GM21723 (cell line): ENCODE measurements around the gene MACROD2.

Experiments
- ATAC-seq: cut with Tn5 transposase; IDR thresholded peaks from one replicate; pipeline ENCODE4 v1.9.1; 2021; ENCODE audit warnings: mild to moderate bottlenecking, moderate library complexity; ENCODE audit not compliant: unreplicated experiment

Gene MACROD2

GRCh38 chr20:14838663-14839628 is 843.6 kb downstream of the MACROD2 start:
- ATAC-seq = peak; percentile 91

GRCh38 chr20:14845199-14846160 is 850.2 kb downstream of the MACROD2 start:
- ATAC-seq = no peak

- ATAC-seq = no peak
Measured at GRCh38 chr20:14848806-14849205, 853.5 kb downstream of the MACROD2 start.

DNA sequence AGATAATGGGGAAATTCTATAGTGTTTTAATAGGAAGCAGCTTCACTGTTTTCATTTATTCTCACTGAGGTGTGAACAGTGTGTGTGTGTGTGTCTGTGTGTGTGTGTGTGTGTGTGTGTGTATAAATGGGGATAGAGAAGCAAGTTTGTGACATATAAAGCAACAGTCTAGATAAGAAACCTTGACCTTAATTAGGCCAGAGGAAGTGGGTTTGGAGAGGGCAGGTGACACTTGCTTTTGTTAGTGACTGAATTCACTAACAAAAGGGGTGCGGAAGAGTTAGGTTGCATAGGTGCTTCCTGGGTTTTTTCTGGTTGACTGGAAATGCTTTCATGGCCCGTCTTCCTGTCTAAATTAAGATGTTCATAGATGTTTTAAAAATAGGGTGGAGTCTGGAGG is 857.8 kb downstream of the MACROD2 start:
- ATAC-seq = no peak

GRCh38 chr20:14855171-14855570 is 859.9 kb downstream of the MACROD2 start:
- no peak for ATAC-seq

- no peak for ATAC-seq
Measured at GRCh38 chr20:14859627-14860026, 864.3 kb downstream of the MACROD2 start.

DNA sequence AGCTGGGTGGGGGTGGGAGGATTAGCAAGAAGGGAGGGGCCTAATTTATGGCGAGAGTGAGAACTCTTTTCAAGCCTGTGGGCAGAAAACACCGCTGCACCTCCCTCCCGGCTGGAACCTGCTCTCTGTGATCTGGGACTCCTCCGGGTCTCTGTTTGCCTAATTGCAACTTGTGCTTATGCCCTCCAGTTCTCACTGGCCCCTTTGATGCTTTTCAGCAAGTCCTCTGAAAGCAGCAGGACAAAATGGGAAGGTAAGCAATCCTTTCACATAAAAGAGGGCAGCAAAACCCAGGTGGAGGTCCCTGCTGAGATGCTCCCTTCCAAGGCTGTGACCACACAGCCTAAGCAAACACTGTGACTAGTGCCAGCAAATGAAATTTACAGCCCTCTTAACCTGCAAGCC is 865.1 kb downstream of the MACROD2 start:
- ATAC-seq = peak; percentile 58

- no peak for ATAC-seq
Measured at GRCh38 chr20:14861028-14861699, 865.8 kb downstream of the MACROD2 start.

DNA sequence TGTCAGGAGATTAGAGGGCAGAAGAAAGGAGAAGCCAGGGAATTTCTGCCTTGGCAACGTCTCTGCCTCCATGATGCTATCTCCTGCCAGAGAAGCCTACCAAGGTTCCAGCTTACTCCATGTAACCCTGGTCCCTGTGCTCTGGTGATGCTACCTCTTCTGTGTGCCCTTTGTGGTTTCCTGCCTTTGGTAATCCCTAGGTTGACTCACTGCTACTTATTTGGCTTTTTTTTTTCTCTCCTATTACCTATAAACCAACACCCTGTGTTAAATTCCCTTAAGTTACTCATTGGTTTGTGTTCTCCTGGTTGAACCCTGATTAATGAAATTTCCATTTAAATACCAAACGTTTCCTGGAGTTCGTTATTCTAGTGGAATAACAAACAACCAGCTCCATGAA is 869.9 kb downstream of the MACROD2 start:
- no peak for ATAC-seq

DNA sequence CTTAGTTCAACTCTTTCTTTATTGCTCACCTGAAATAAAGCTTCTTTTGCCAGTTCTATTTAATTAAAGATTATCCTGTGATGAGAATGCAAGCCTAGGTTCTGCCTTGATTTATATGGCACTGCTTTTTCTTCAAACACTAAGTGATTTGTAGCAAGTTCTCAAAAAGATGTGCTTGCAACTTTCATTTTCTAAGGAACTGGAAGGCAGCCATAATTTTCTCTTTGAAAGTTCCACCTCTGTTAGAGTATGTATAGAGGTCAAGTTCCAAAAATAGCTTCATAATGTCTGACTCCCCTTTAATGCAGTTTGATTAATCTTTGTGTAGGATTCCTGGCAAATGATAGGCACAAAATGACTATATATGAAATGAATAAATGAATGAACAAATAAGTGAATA is 870.4 kb downstream of the MACROD2 start:
- no peak for ATAC-seq

DNA sequence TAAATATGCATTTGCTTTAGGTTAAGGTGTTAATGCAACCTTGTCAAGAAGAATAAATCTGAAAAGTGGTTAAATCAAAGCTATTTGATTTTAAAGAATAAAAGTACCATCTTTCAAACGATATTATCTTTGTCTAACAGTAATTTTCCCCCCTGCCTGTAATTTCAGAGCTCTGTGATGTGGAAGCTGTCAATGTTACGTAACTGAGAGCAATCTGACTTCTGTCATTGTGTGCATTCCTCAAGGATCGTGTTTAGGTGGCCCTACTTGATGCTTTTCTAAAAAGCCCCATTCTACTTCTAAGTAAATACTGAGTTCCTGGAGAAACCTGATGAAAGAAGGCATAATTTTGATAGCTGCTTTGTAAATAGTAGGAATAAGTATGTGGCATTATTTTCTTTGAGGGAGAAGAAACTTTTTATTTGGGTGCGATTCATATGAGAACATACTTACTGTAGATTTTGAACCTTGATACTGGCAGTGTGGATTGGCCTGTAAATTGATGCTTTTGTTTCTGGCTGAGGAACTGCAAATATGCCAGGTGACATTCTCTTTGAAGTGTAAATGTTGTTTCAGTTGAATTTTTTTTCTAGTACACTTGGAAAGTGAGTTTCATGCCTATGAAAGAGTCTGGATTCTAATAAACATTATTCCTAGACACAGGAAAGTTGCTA is 871.7 kb downstream of the MACROD2 start:
- ATAC-seq = no peak

DNA sequence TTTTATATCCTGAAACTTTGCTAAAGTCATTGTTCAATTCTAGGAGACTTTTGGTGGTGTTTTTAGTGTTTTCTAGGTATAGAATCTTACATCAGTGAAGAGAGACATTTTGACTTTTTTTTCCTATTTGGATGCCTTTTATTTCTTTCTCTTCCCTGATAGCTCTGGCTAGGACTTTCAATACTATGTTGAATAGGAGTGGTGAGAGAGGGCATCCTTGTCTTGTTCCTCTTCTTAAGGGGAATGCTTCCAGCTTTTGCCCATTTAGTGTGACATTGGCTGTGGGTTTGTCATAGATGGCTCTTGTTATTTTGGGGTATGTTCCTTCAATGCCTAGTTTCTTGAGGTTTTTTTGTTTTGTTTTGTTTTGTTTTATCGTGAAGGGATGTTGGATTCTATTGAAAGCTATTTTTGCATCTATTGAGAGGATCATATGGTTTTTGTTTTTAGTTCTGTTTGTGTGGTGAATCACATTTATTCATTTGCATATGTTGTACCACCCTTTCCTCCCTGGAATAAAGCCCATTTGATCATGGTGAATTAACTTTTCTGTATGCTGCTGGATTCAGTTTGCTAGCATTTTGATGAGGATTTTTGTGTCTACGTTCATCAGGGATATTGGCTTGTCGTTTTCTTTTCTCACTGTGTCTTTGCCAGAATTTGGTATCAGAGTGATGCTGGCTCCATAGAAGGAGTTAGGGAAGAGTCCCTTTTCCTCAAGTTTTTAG is 882.1 kb downstream of the MACROD2 start:
- no peak for ATAC-seq

GRCh38 chr20:14878676-14879019 is 883.3 kb downstream of the MACROD2 start:
- ATAC-seq = no peak

DNA sequence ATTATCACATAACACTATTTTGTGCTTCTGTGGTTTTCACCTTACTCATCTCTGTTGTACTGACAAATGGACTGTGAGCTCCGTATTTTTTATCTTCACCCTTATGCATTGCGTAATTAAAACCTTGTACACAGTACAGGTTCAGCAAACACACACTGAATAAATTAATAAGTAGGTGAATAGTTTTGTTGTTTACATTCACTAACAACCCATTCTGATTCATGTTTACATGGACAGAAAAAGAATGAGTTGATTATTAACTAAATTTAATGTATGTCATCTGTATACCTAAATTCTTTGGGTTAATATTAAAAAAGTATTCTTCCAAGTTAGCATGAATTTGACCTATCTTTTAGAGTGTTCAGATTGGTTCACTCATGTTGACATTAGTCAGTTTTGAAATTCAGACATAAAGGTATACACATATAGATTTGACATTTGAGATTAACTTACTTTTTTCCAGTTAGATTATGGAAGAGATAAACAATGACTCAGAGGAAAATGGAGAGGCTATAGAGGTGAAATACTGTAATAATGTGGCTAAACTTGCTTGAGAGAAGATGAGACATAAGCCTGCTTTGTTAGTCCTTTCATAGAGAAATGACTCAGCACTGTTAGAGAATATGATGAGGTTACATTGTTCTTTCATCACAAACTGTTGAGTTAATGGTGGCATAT is 883.8 kb downstream of the MACROD2 start:
- ATAC-seq = peak; percentile 61

DNA sequence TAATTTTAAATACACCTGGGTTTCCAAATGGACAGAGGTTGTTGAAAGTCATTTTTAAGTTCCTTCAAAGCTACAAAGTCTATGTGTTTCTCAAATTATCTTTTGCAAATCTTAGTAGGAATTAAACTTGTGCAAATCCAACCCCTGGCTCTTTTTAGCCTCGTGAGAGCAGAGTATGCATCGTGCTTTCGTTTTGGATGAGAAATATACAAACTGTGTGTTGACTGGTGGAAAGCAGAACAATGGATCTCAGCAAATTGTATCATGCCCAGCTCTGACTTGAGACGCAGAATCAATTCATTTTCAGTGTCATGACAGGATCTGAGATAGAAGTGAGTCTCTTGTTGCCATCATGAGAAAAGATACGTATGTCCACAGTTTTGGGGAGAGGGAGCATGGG is 884.5 kb downstream of the MACROD2 start:
- ATAC-seq = no peak

DNA sequence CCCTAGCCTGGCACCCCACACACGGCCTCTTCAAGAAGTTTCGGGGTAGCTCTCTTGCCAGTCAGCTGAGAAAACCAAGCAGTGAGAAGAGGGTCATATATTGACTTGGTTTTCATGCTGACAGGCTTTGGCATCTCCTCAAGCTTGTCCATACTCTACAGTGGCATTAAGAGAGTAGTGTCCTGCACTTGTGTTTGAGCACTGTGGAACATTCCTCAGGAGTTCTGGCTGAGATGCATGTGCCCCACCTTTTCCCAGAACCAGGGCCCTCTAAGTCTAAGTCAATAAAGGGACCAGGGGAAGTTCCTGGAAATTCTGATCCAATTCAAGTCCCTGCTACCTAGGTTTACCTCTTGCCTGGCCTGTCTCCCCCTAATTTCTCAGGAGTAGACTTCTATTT is 886.2 kb downstream of the MACROD2 start:
- no peak for ATAC-seq

DNA sequence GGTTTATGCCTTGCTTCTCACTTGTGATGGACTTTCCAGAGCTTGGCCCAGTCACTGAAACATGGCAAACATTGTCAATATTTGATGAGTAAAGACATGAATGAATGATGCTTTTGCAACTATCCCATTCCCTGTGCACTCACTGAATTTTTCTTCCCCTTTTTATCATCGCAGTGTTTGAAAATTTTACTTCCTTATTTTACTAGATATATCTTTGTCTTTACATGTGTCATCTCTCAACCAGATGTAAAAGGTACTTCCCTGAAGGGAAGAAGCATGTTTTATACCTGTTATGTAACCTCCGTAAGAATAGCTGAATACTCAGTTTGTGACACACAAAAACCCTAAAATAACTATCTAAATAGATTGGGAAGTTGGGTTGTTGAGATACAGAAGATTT is 886.8 kb downstream of the MACROD2 start:
- no peak for ATAC-seq

DNA sequence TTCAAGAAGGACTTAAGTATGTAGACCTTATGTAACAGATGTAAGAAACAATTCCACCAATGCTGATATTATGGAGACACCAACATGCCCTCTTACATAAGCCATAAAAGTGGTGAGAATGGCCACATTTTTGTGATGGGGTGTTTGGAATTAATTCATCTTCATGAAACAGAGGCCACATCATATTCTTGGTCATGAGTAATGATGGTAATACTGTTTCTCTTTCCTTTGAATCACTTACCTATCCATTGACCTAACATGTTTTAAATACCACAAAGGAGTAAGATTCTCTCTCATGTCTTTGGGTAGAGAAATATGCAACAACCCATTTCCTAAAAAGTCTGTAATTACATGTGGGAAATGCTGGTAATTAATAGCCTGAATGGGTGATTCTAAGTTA is 887.5 kb downstream of the MACROD2 start:
- no peak for ATAC-seq

- no peak for ATAC-seq
Measured at GRCh38 chr20:14883324-14883723, 888.0 kb downstream of the MACROD2 start.
